ENCODE data around the gene ST6GALNAC3.
"Not testable (repeated sequence)": the region's sequence is repeated elsewhere in the genome, so short reads cannot be mapped to it uniquely, and the experiment has no call there.

Gene ST6GALNAC3

DNA sequence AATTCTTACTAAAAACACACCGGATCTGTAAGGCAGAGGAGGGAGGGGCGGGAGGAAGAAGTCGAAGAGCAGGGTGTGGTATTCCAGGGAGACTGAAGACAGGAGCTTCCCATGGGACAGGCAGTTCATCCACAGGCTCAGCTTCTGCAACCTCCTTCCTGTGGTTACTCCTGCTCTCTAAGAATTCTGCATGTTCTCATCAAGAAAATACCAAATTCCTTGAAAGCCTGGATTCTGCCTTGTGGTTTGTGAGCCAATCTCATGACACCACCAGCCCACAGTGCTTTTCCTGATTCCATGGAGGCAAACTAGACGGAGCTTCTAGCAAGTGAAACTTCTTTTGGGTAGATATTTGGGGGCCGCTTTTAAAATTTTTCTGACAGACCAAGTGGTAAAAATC lies 1.1 kb upstream of the ST6GALNAC3 start:
- DNase-seq (ENCODE audit: low spot score) = no peak

DNA sequence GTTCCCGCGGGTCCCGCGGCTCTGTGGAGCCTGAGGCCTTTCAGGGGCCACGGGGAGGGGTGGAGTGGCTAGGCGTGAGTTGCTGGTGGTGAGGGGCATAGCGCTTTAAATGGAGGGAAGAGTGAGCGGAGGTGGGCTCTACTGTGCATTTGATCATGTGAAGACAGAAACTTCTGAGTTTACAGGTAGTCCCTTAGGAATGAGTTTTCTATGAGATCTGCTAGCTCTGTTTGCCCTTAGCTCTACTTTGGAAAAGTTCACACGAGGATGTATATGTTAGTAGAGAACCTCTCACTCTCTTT lies 593 bp downstream of the ST6GALNAC3 start:
- DNase-seq (ENCODE audit: low spot score) = no peak

DNA sequence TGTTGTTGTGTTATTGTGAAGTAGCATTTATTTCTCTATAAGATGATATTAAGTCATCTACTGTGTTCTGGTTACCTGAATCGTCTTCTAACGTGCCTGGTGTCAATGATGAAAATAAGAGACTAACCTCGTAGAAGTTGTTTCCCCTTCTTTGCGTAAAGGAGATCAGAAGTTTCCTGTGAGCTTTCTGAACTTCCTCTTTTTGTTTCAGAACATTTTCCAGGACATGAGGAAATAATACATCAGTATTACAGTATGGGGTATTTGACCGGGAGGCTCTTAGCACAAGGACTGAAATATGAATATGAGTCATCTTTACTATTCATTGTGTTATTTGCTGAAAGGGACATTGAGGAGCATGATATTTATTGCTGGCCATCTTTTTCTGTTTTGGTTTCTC lies 1.3 kb downstream of the ST6GALNAC3 start:
- no peak for DNase-seq (ENCODE audit: low spot score)

DNA sequence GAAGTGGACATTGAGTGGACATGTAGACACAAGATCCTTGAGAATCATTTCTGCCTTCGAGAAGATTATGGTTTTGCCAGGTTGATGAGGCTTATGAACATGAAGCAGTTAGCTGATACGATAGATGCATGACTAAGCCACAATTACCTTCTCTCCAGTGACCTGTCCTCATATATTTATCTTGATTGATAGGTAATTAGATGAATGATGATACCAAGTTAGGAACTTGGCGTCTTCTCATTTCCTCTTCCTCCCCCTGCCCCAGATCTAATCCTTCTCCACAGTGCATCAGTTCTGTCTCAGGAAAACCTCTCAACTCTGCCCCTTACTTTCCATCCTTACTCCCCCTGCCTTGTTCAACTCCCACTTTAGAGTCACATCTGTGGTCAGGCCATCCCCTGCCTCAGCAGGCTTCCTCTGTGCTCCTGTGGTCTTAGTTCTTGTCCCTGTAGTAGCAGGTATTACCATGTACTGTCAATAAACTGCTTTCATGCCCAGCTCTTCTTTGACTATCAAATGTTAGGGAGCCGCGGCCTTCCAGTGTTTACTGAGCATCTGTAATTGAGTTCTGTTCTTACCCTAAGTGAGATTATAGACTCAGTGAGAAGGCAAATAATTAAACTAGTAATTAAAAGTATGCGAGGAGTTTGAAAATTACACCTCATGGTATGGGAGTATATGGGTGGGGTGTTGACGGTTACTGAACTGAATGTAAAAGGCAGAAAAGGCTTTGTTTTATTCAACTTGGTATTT lies 5.1 kb downstream of the ST6GALNAC3 start:
- DNase-seq (ENCODE audit: low spot score) = no peak

DNA sequence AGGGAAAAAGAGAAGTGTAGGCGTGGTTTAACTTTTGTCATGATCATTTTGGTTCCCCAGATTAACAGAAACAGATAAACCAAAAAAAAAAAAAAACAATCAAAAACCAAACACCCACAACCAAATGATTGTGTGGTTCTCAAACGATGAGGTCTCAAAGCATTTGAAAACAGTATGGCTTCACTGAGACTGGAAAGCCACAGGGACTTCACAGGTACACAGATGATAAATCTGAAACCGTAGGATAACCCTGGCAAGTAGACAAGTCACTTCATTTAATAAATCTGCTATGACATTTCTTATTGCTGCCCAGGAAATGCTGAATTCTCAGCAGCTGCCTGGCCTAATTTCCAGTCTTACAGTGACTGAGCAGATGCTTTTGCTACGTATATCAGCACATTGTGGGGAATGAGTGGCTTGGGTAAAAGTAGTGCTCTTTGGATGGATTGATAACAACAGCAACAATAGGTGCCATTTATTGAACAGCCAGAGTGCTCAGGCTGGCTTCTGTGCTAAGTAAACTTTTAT lies 6.1 kb downstream of the ST6GALNAC3 start:
- no peak for DNase-seq (ENCODE audit: low spot score)

DNA sequence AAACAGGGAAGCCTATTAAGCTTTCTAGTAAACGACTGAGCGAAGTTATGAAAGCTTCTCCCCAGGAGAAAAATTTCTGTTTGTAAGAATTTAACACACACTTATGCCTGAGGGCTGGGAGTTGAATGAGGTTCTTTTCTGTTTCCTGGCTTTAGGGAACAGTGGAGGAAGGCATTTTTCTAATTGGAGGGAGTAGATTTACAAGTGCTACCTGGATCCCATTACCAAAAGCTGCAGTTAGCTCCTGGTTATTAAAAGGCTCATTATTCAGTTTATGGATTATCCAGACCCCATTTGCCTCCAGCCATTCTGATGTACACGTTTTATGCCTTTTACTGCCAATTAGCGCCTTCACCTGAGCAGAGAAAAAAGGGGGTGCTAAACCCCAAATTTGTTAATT lies 7.5 kb downstream of the ST6GALNAC3 start:
- no peak for DNase-seq (ENCODE audit: low spot score)

DNA sequence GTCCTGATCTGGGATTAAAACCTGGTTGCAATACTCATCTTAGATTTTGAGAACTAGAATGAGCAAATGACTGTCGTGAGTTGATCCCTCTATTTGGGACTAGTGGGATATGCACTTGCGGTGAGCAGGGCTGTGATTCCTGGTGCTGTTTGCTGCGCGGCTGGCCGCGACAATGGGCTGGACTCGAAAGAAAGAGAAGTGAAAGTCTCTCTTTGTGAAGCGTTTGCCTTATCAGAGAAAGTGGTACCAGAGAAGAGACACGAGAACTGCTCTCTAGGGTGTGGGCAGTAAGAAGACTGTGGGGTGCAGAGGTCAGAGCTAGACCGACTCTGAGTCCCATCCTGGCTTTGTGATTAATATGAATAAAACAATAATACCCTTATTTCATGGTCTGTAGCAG lies 8.6 kb downstream of the ST6GALNAC3 start:
- DNase-seq (ENCODE audit: low spot score) = no peak

DNA sequence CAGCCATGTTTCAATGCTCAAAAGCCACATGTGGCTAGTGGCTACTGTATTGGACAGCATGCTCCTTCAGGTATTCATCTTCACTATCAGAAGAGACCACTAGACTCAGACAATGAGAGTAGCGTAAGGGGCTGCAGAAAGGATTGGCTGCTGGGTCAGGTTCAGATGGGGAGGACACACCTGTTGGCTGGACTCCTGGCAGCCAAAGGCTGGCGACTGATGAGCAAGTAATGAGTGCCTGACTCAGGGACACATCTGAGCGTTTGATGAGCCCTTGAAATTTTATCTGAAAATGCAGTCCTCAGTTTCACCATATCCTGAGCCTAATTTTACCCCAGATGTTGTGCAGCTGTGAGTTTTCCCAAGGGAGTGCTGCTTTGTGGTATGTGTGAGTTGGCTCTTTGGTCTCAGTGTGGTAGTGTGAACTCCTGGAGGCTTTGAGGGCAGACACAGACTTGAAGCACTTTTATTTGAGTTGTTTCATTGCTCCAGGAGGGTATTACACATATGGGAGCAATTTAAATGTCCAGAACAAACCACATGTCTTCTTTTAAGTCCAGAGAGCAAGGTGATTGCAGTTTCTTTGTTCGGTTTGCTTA lies 9.6 kb downstream of the ST6GALNAC3 start:
- DNase-seq (ENCODE audit: low spot score) = no peak

DNA sequence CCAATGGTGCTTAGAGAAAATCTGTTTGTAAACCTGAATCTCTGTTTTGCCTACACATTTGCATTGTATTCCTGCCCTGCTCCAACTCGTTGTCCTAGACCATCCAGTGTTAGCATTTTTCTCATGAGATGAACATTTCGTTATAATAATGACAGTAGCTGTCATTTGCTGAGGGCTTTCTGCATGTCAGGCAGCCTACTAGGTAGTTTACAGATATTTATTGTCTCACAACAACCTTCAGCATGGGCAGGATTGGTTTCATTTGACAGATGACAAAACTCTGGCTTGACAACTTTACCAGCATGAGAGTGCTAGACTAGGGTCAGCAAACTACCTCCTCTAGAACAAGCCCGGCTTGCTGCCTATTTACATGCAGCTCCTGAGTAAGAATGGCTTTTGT lies 10.1 kb downstream of the ST6GALNAC3 start:
- DNase-seq (ENCODE audit: low spot score) = no peak

DNA sequence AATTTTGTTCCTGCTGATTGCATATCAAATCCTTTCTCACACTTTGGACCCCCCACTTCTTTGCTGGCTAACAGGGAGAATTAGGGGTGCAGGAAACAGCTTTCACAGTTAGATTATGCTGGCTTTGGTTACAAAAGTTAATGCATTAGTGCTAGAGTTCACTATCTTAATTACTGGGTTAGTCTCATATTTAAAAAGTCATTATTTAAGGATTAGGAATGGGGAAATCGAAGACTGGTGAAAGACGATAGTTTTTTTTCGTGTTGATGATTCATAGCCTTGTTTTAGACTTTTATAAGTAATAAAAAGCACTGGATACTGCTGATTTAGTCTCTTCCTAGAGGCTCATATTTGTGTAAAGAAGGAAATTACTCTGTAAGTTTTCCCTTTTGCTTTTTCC lies 11.6 kb downstream of the ST6GALNAC3 start:
- DNase-seq (ENCODE audit: low spot score) = no peak

DNA sequence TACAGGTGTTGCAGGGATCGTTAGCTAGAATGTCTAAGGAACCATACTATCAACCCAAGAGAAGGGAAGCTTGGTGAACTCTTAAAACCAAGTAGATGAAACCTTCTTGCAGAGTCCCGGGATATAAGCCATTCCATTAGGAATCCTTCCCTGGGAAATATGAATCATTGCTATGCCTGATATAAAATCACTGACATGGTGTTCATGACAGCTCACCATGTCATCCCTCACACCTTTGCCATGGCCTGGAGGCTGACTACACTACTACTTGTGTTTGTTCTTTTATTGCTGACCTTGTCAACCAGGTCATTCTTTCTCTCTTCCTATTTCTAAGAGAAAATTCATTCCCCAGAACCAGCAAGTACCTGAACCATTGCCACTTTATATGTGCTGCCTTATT lies 12.1 kb downstream of the ST6GALNAC3 start:
- no peak for DNase-seq (ENCODE audit: low spot score)

DNA sequence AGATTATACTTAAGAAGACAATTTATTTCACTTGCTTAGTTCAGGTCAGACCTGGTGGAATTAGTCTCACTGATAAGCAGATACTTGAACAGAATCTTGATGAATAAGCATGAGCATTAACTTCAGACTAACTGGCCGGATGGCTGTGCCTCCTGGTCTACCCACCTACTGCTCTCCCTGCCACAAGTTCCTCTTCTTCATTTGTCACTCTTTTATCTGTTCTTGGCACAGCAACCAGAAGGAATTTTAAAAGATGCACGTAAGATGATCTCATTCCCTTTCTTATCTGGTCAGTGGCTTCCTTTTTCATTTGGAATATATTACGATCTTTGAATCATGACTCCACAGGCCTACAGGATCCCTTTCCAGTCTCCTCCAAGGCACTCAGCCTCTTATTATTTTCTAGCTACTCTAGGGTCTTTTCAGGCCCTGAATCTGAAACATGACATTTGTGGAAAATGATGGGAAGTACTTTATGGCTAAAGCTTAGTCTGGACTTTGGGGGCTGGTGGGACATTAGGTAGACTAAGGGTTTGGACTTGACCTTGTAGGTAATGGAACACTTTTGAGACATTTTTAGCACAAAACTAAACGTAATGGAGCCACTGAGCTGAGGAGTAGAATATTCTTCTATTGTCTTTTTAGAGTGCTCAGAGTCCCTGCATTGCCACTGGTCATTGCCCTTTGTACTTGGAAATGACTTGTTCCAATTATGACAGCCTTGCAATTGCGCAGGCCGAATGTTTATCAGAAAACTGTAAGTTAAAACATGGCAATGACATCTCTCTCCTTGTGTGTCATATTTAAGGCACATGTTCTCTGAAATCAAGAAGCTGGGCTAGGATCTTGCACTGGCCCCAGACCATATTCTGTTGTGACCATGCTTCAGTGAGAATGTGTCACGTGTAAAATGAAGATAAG lies 16.0 kb downstream of the ST6GALNAC3 start:
- no peak for DNase-seq (ENCODE audit: low spot score)

DNA sequence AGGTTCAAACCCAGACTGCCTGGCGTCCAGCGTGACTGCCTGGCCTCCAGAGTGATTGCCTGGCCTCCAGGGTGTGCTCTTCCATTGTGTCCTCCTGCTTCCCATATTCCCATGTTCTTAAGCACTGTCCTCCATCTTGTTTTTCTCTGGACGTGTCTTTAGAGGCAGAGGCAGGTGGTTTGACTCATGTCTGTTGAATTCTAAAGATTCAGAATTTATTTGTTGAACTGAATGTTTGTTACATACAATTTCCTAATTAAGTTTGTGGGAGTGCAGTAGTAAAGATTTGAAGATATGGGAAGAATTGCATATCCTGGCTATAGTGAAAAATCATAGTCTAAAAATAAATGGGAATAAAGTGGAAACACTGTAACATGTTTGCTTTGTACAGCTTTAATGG lies 18.3 kb downstream of the ST6GALNAC3 start:
- no peak for DNase-seq (ENCODE audit: low spot score)

DNA sequence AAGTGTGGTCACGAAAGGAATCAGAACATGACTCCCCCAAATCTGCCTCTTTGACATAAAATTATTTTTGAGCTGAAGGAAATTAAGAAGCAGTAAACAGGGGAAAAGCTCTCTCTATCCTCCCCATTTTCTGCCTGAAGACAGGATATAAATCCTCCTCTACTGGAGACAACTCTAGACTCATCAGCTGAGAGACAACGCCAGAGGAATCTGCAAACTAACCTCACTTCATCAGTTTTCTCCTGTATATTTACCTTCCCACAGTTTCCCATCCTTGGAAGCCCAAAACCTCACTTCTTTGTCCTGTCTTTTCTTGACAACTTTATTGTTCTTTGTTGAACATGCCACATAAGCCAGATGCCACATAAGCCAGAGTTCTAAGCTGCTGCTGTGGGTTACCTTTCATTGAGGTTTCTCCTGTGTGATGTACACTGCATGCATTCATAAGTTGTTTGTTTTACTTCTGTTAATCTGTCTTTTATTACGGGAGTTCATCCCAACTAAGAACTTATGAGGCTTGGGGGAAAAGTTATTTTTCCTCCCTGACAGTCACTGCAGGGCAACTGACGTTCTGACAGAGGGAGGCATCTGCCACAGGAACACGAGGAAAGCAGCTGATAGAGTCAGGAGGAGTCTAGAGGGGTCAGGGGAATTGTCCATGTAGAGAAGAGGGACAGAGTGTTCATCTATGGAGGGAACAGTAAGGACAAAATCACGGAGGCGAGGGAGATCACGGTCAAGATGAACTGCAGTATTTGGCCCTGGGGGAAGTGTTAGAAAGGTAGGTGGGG lies 19.2 kb downstream of the ST6GALNAC3 start:
- DNase-seq (ENCODE audit: low spot score) = no peak

DNA sequence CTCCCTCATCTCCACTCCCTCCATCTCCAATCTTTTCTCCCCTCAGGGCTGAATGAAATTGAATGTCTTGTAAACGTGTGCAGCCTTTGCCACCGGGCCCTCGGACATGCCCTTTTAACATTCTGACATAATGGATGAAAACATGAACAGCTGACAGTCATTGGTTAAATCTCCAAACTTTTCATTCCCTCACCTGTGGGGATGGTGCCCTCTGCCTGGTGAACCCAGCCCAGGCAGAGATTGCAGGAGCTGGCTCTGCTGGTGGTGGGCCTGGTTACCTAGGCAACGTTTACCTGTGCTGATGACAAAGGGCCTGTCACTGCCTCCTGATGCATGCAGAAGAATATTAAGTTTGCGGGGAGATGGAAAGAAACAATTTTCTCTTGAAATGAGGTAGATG lies 21.3 kb downstream of the ST6GALNAC3 start:
- no peak for DNase-seq (ENCODE audit: low spot score)

DNA sequence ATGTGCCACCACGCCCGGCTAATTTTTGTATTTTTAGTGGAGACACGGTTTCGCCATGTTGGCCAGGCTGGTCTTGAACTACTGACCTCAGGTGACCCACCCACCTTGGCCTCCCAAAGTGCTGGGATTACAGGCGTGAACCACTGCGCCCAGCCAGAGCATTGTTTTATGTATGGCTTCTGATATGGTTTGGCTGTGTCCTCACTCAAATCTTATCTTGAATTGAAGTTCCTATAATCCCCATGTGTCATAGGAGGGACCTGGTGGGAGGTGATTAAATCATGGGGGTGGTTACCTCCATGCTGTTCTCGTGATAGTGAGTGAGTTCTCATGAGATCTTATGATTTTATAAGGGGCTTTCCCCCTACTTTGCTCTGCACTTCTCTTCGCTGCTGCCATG lies 22.5 kb downstream of the ST6GALNAC3 start:
- DNase-seq (ENCODE audit: low spot score) = not testable (repeated sequence)

DNA sequence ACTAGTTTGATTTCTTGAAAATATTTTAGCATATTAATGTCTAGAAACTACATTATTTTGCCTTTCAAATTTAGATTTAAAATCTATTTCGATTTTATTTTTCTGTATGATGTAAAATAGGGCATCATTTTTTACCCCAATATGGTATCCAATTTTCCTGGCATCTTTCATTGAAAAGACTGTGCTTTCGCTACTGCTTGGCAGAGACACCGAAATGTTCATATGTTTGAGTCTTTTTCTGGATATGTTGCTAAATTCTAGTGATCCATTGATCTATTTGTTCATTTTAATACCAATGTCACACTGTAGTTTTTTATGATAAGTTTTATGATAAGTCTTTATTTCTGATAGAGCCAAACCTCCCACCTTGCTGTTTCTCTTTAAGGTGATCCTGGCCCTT lies 24.3 kb downstream of the ST6GALNAC3 start:
- DNase-seq (ENCODE audit: low spot score) = no peak

DNA sequence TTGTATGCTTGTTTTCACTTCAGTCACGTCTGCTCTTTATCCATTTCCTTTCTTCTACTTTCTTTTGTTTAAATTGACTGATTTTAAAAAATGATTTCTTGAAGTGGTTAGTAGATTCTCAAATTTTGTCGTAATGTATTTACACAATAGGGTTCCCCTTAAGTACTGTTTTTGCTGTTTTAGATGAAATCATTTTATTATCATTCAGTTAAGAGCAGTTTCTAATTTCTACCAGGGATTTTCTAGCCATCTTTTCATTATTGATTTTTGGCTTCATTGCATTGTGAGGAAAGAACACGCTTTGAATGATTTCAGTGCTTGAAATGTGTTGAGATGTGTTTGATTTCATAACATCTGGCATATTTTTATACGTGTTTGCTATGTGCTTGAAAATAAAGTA lies 27.0 kb downstream of the ST6GALNAC3 start:
- DNase-seq (ENCODE audit: low spot score) = no peak

DNA sequence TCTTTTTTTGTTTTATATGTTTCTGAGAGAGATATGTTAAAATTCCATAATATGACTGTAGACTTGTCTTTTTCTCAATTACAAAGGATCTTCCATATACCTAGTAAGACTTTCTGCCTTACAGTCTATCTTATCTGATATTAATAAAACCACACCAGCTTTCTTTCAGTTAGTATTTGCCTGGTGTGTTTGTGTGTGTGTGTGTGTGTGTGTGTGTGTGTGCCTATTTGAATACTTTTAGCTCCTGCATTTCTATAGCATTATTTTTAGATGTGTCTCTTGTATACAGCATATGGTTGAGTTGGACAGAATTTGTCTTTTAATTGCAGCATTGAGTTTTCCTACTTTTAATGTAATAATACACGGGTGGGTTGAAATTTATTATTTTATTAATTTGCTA lies 27.5 kb downstream of the ST6GALNAC3 start:
- DNase-seq (ENCODE audit: low spot score) = no peak

DNA sequence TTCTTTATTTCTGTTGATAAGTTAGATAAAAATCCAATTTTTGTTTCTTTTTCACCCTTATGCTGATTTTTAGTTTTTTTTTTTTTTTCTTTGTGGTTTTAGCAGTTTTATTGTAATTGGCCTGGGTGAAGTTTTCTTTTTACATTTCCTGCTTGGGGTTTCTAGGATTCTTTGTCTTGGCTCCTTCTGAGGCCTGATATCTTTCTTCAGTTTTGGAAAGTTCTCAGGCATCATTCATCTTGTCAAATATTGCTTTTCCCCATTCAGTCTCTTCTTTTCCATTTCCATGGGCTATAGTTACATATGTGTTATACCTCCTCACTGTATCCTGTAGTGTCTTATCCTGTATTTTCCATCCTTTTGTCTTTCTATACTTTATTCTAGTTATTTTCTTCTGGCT lies 28.5 kb downstream of the ST6GALNAC3 start:
- no peak for DNase-seq (ENCODE audit: low spot score)

DNA sequence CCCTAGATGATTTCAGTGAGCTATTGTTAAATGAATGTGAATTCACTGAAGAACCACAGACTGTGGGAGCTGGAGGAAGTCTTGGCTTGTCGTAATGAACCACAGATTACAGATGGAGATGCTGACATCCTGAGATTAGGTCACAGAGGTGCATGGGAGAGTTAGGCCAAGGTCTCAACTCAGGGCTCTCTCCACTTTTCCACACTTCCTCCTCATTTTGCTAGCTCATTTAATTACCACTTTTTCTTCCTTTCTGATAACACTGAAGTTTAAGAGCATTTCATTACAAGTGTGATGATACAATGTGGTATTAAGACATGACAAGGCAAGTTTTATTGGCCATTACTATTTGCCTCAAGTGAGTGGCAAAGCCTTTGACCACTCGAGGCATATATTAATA lies 30.8 kb downstream of the ST6GALNAC3 start:
- DNase-seq (ENCODE audit: low spot score) = no peak

DNA sequence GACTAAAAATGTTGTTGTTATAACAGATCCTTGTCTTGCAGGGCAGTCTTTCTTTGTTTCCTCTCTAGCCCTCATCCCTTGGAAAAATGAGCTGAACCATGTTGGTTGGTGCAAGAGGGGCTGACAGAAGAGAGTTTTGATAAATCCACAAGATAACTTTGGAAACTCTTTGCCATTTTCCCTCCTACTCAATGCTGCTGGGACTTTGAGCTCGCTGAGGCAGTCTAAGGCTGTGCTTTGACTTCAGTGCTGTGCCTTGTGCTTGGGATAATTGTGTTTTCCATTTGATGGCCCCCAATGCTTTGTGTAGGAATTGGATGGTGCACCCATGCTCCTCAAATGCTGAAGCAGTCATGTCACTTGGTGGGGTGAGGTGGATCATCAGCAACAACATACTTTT lies 31.7 kb downstream of the ST6GALNAC3 start:
- DNase-seq (ENCODE audit: low spot score) = no peak

Measured in CD4-positive, alpha-beta T cell treated with Interleukin-6 at 100 ng/mL for 8 hours (primary cell).